GM12801 (cell line): Measurements from ENCODE around the gene KRTAP12-3.

ENCODE experiments used
- TF ChIP-seq, protein P1 (sequence below): IDR thresholded peaks from one replicate; pipeline ENCODE4 v1.5.1; 2011; ENCODE audit warnings: control low read depth; ENCODE audit not compliant: insufficient read length; ENCODE audit errors: extremely low read depth

The KRTAP12-3 gene

DNA sequence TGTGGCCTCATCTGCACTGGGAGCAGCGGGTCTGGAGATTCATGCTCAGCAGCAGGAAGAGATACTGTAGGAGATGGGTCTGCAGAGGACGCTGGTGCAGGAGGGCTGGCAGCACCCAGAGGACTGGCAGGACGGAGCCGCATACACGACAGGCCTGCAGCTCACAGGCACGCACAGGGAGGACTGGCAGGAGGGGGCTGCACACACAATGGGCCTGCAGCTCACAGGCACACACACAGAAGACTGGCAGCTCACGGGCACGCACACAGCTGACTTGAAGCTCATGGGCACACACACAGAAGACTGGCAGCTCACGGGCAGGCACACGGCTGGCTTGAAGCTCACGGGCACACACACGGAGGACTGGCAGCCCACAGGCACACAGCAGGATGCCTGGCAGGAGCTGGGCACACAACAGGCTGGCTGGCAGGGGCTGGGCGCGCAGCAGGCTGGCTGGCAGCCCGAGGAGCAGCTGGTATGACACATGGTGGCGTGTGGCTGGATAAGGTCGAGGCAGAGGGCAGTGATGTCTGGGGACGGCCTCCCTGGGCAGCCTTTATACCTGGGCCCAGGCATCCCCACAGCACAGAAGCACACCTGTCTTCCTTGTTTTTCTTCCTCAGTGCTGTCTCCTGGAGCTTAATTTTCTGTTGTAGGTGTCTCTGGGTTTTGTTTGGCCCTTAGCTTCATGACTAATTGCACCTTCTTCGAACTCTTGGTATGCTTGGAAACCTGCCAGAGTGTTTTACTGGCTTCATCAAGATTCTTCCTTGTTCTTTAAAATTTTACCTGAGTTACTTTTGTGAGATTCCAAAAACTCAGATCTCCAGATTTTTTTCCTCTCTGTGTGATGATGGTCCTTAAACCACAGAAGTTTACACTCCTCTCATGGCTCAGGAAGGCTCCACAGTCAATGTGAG is 8.9 kb downstream of the KRTAP12-3 start, which contains the start of gene KRTAP12-2:
Gene KRTAP12-2 (minus strand): TSS at position 527 of the 920 bp plus-strand sequence. CDS start 41 bp downstream, at position 486.
- TF ChIP-seq, protein P1, sequence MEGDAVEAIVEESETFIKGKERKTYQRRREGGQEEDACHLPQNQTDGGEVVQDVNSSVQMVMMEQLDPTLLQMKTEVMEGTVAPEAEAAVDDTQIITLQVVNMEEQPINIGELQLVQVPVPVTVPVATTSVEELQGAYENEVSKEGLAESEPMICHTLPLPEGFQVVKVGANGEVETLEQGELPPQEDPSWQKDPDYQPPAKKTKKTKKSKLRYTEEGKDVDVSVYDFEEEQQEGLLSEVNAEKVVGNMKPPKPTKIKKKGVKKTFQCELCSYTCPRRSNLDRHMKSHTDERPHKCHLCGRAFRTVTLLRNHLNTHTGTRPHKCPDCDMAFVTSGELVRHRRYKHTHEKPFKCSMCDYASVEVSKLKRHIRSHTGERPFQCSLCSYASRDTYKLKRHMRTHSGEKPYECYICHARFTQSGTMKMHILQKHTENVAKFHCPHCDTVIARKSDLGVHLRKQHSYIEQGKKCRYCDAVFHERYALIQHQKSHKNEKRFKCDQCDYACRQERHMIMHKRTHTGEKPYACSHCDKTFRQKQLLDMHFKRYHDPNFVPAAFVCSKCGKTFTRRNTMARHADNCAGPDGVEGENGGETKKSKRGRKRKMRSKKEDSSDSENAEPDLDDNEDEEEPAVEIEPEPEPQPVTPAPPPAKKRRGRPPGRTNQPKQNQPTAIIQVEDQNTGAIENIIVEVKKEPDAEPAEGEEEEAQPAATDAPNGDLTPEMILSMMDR: no peak

DNA sequence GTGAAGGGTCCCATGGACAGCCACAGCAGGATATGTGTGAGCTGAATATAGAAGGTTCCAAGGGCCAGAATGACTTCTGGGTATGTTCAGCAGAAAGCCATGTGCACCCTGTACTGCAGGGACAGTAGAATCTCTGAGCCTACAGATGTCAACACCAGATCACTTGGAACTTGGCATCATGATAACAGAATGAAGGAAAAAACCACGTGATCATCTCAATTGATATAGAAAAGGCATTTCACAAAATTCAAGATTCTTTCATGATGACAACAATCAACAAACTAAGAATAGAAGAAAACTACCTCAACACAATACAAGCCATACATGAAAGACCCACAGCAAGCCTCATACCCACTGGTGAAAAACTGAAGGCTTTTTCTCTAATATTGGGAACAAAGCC is 9.9 kb downstream of the KRTAP12-3 start:
- TF ChIP-seq, protein P1: no peak

GRCh38 chr21:44670642-44671432 is 13.1 kb downstream of the KRTAP12-3 start:
- TF ChIP-seq, protein P1: no peak

DNA sequence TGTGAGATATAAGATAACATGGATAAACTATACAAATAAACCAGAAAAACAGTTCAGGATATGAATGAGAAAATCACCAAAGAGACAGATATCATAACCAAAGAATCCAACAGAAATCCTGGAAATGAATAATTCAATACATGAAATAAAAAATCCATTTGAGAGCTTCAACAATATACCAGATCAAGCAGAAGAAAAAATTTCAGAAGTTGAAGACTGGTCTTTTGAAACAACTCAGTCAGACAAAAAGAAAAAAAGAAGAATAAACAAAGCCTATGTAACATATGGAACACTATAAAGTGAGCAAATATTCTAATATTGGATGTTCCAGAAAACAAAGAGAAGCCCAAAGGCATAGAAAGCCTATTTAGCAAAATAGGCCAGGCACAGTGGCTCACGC is 14.2 kb downstream of the KRTAP12-3 start:
- TF ChIP-seq, protein P1: no peak

- TF ChIP-seq, protein P1: no peak
Observed at GRCh38 chr21:44677881-44678280, 20.1 kb downstream of the KRTAP12-3 start.

- TF ChIP-seq, protein P1: no peak
Observed at GRCh38 chr21:44681152-44681551, 23.4 kb downstream of the KRTAP12-3 start.
